Dedifferentiated amniotic fluid mesenchymal stem cell (primary cell): Measurements from ENCODE around the gene SPACA5.
A peak's percentile ranks its signal among the peaks of the same experiment; 100 is the strongest.
"Not testable (repeated sequence)": the region's sequence is repeated elsewhere in the genome, so short reads cannot be mapped to it uniquely, and the experiment has no call there.

Experiments
- DNase-seq: peaks from one replicate; pipeline ENCODE4 v3.0.0-alpha.2; 2016; ENCODE audit errors: extremely low spot score

The SPACA5 gene

GRCh38 chrX:48006688-48007087 lies at the start of gene SPACA5:
Gene SPACA5, plus strand, starts transcription at chrX:48006988. Its CDS starts 815 bp downstream, at chrX:48007803.
- DNase-seq = not testable (repeated sequence)

DNA sequence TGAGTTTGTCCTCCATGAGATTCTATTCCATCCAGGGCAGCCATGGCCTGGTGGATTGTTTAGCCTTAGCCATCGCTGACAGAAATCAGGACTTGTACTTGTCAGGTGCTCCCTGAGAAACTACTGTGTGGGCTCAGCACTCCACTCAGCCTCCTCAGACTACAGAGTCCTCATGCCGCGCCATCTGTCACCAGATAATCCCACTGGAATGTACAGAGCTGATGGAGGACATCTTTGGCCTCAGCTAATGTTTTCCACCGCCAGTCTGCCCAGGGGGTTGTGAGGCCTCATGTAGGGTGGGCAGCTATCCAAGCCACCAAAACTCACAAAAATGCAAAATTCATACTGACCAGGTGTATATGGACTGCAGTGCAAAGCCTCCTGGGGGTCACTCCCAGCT lies 48.6 kb upstream of the SPACA5 start:
- DNase-seq = not testable (repeated sequence)

GRCh38 chrX:47958761-47959342 lies 47.9 kb upstream of the SPACA5 start:
- no peak for DNase-seq

DNA sequence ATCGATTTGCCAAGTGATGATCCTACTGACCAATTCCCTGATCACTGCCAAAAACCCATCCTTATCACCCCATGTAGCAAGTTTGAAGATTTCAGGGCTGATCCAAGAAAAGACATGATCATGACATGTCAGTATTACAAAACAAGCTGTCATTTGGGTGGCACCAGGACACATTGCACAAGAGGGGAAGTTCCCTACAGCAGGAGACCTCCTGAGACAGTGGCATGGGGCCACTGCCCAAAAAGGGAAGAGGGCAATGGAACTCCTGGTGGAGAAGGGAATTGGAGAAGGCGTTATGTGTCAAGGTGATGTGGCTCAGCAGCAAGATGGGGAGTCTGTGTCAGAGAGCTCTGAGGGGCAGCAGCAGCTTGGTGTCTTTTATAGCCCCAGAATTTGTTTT lies 46.4 kb upstream of the SPACA5 start:
- no peak for DNase-seq

- DNase-seq = not testable (repeated sequence)
These were observed 45.0 kb upstream of the SPACA5 start for GRCh38 chrX:47961830-47962229.

GRCh38 chrX:47965526-47965925 lies 41.3 kb upstream of the SPACA5 start:
- not testable (repeated sequence) for DNase-seq

DNA sequence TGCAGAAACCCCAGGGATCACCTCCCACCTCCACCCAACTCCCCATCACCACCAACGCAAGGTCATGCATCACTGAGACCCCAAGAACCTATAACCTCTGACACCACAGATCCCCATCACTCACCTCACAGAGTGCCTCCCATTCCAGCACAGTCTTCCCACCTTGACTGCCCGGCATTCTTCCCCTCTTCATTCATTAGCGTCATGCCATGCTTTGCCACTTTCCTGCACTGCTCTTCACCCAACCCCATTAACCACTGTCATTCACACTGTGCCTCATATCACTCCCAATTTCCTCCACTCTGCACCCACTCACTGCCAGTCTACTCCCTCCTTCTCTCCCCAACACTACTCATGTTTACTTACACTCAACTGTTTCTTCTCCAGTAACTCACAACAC lies 33.6 kb upstream of the SPACA5 start:
- DNase-seq = no peak

DNA sequence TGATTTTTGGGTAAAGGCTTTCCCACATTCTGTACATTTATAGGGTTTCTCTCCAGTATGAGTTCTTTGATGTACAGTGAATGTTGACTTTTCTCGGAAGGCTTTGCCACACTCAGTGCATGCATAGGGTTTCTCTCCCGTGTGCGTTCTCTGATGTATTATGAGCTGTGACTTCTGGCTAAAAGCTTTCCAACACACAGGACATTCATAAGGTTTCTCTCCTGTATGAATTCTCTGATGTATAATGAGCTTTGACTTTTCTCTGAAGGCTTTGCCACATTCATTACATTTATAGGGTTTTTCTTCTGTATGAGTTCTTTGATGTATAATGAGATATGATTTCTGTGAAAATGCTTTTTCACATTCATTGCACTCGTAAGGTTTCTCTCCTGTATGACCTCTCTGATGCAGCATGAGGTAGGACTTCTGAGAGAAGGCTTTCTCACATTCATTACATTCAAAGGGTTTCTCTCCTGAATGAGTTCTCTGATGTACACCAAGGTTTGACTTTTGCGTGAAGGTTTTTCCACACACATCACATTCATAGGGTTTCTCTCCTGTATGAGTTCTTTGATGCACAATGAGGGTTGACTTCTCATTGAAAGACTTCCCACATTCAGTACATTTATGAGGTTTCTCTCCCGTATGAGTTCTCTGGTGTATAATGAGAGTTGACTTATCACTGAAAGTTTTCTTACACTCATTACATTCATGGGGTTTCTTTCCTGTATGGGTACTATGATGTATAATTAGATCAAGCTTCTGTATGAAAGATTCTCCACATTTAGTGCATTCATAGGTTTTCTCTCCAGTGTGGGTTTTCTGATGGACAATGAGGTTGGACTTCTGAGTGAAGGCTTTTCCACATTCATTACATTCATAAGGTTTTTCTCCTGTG lies 30.3 kb upstream of the SPACA5 start:
- no peak for DNase-seq

DNA sequence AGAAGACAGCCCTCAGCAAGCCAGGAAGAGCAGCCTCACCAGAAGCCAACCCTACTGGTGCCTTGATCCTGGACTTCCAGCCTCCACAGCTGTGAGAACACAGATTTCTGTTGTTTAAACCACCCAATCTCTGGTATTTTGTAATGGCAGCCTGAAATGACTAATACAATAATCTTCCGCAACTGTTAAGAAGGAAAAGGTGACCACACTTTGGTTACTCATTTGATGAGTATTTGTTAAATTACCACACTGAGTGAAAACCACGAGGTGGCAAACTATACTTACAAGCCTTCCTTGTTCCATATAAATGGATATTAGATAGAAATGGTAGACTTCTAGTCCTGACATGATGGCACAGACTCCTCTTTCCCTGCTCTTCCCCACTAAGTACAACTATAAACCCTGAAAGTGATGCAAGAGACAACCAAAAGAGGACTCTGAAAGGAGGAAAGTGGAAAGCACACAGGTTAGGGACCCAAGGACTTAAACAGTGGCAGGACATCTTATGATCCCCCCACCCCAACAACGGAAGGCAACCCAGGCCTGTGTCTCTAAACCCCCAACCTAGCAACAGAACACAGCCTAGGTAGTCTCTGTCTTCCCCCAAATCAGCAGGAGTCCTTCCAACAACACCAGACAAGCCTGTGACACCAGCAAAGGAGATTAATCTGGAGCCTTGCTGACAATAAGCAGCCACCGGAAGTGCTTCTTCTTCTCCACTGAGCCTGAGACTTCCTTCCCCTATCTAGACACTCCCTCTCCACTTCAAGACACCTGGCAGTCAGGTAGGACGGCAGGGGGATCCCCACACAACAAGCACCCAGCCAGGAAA lies 15.3 kb upstream of the SPACA5 start:
- DNase-seq = no peak

DNA sequence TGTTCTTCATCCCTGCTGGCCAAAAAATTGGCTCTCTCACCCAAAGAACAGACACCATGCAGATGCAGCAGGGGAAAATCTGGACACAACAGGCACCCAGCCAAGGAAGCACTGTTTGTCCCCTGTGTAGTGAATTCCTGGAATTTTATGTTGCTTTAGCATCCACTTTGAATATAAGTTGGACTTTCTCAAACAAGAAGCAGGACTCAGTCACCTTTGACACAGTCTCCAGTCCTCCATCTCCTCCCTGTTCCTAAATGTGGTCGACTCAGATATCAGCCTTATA lies 14.8 kb upstream of the SPACA5 start:
- DNase-seq = no peak

- DNase-seq = no peak
These were observed 14.1 kb upstream of the SPACA5 start for GRCh38 chrX:47992669-47993068.

DNA sequence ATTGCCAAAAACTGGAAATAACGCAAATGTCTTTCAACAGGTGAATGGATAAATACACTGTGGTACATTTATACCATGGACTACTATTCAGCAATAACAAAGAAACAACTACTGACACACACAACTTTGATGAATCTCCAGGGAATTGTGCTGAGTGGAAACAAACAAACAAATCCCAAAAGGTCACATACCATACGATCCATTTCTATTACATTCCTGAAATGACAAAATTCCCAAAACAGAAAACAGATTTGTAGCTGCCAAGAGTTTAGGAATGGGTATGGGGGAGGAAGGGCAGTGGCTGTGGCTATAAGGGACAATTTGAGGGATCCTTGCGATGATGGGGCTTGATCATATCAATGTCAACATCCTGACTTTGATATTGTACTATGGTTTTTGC lies 5.5 kb upstream of the SPACA5 start:
- DNase-seq = no peak

- DNase-seq = no peak
These were observed 4.5 kb upstream of the SPACA5 start for GRCh38 chrX:48002319-48002718.

DNA sequence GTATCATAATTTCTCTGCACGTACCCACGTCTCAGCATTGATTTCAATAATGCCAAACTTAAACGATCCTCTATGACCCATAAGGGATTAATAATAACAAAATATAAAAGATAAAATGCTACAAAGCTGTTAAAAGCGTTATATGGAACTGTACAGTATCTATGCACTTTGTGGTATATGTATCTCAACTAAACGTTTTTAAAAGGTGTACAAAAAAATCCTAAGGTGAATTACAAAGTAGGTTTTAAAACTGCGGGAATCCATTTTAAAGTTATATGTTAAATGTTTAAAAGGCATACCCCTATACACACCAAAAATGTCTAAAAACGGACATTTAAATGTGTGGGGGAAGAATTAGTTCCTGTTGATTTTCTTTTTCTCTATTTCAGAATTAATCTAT lies 3.9 kb upstream of the SPACA5 start:
- no peak for DNase-seq

DNA sequence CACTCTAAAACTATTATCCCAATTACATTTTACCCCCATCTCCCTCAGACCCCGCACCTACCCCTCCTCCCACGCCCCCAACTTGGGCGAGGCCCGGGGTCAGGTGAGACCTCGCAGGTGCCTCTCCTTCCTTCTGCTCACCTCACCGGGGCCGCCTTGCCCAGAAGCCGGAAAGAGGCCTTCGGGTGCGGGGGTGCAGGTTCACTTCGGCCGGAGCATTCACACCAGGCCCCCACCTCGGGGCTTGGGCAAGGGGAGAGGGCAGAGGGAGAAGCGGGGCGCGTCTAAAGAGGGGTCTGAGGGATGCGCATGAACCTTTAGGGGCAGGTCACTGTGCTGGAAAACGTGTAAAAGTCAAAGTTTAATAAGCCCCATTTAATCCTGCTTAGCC lies 3.4 kb upstream of the SPACA5 start:
- no peak for DNase-seq

DNA sequence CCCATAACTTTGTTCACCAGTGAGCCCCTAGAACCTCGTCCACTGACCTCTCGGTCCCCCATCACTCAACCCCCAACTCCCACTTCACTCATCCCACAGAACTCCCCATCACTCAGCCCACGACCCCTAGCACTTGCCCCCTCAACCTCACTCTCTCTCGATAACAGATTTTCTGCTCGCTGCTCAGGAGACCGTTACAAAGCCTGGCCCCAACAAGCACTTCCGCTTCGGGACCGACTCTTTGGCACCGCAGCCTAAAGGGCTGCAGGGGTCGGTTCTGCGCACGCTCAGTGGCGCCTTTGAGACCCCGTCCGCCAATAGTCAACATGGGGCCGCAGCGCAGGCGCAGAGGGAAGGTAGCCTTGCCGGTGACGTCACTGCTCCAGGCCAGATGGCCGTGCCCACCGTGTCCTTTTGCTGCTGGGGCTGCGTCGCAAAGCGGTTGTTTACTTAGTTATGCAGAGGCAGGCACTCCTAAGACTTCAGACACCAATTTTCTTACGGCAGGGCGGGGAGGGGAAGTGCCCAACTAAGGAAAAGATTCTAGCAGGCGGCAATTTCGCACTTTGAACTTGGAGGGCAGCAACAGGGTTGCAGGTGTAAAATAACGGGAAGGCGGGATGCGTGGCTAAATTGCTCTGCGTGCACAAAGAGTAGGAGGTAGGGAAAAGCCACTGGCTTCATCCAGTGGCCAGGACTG lies 2.9 kb upstream of the SPACA5 start, which contains the start of gene ZNF182:
ZNF182 (minus strand) TSS at position 232 of the 700 bp plus-strand sequence. CDS start 1,380 bp downstream, outside the sequence.
- peak; percentile 69 for DNase-seq

DNA sequence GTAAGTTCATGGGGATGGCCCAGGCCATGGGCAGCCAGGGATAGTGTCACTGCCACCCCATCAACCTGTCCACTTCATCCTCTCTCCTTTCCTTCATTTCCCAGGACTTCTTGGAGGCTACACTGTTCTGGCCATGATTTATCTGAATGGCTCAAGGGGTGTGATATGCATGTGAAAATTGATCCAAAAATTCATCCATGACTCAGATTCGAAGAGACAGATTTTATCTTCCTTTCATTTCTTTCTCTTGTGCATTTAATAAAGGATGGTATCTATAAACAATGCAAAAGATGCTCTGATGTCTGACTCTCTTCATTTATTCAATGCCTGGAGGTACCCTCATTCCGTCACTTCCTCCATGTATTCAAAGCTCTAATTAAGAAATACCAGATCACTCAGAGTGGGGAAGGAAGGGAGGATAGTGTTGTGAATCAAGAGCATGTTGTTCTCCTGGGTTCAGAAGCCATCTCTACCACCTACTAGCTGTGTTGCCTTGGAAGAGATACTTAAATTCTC lies 2.7 kb downstream of the SPACA5 start:
- not testable (repeated sequence) for DNase-seq

DNA sequence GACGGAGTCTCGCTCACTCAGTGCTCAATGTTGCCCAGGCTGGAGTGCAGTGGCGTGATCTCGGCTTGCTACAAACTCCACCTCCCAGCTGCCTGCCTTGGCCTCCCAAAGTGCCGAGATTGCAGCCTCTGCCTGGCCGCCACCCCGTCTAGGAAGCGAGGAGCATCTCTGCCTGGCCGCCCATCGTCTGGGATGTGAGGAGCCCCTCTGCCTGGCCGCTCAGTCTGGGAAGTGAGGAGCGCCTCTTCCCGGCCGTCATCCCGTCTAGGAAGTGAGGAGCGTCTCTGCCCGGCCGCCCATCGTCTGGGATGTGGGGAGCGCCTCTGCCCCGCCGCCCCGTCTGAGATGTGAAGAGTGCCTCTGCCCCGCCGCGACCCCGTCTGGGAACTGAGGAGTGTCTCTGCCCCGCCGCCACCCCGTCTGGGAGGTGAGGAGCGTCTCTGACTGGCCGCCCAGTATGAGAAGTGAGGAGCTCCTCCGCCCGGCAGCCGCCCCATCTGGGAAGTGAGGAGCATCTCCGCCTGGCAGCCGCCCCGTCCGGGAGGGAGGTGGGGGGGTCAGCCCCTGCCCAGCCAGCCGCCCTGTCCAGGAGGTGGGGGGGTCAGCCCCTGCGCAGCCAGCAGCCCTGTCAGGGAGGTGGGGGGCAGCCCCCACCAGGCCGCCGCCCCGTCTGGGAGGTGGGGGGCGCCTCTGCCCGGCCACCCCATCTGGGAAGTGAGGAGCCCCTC lies 10.0 kb downstream of the SPACA5 start:
- DNase-seq = not testable (repeated sequence)

- not testable (repeated sequence) for DNase-seq
These were observed 13.1 kb downstream of the SPACA5 start for GRCh38 chrX:48019892-48020291.

DNA sequence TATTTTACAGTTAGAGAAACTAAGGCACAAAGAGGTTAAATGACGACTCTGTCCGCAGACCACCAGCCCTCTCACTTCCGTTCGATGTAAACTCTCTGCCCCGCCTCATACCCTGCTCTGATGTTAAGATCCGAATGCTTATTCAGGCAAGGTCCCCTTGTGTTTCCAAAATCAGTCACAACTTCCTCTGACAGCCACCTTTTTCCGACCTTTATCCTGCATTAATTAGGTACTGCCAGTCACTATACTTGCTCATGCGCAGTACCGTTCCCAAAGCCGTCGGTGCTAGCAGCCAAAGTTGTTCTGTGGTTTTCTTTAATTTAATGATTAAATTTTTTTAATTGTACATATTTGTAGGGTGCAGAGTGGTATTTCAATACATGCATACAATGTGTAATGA lies 13.7 kb downstream of the SPACA5 start:
- not testable (repeated sequence) for DNase-seq
